GM23338 (cell line): ENCODE results near the gene HOATZ. TPM values are rescaled to one million over a fixed set of nuclear protein-coding genes. Genes with fewer than 3 reads are reported as not detected.

Experiments
- ATAC-seq: fragments of 200-7000 bp; cut with Tn5 transposase; 3 replicates; pipeline ENCODE4 v1.9.1; 2020
- DNase-seq: peaks from one replicate; pipeline ENCODE4 v3.0.0-alpha.2; 2015; ENCODE audit warnings: low spot score
- H2AFZ ChIP-seq: fragments of 200-600 bp; sonication (generic); 2 replicates; pipeline ENCODE4 v1.8.0; 2016; ENCODE audit warnings: antibody characterized with exemption, mild to moderate bottlenecking, moderate library complexity
- H3F3A ChIP-seq: fragments of 200-600 bp; sonication (generic); replicated peaks from 2 replicates; pipeline ENCODE4 v1.8.0; 2017; ENCODE audit warnings: antibody characterized with exemption, mixed run types, low read depth
- H3K27ac ChIP-seq: fragments of 200-600 bp; sonication (generic); 2 replicates; pipeline ENCODE4 v1.6.1; 2016; ENCODE audit warnings: low read depth
- H3K27me3 ChIP-seq: fragments of 200-600 bp; sonication (generic); 2 replicates; pipeline ENCODE4 v1.8.0; 2016; ENCODE audit warnings: mild to moderate bottlenecking, mixed run types, moderate library complexity; ENCODE audit not compliant: insufficient read depth
- H3K36me3 ChIP-seq: fragments of 200-600 bp; sonication (generic); 2 replicates; pipeline ENCODE4 v1.8.0; 2016; ENCODE audit warnings: mild to moderate bottlenecking; ENCODE audit not compliant: insufficient read depth
- H3K4me1 ChIP-seq: fragments of 200-600 bp; sonication (generic); 2 replicates; pipeline ENCODE4 v1.8.0; 2016; ENCODE audit warnings: mild to moderate bottlenecking, moderate library complexity; ENCODE audit not compliant: insufficient read depth
- H3K4me2 ChIP-seq: fragments of 200-600 bp; sonication (generic); 2 replicates; pipeline ENCODE4 v1.7.1; 2017; ENCODE audit warnings: mixed run types
- H3K4me3 ChIP-seq: fragments of 200-600 bp; sonication (generic); 2 replicates; pipeline ENCODE4 v1.6.1; 2016; ENCODE audit warnings: mixed run types
- H3K79me2 ChIP-seq: fragments of 200-600 bp; sonication (generic); replicated peaks from 2 replicates; pipeline ENCODE4 v1.8.0; 2017; ENCODE audit warnings: mild to moderate bottlenecking; ENCODE audit not compliant: insufficient read depth
- H3K9me2 ChIP-seq: fragments of 200-600 bp; sonication (generic); 2 replicates; pipeline ENCODE4 v1.8.0; 2017; ENCODE audit not compliant: insufficient read depth
- H4K20me1 ChIP-seq: fragments of 200-600 bp; sonication (generic); replicated peaks from 2 replicates; pipeline ENCODE4 v1.8.0; 2017; ENCODE audit warnings: mild to moderate bottlenecking; ENCODE audit not compliant: insufficient read depth
- H3K27ac Mint-ChIP-seq: 2 replicates; pipeline ENCODE4 v1.8.0; 2020; ENCODE audit warnings: inconsistent platforms, mild to moderate bottlenecking, moderate library complexity, mixed read lengths
- H3K27me3 Mint-ChIP-seq: 3 replicates; pipeline ENCODE4 v1.8.0; 2022; ENCODE audit warnings: low read depth, mild to moderate bottlenecking, moderate library complexity, mixed read lengths, inconsistent platforms; ENCODE audit not compliant: insufficient read depth, poor library complexity
- H3K36me3 Mint-ChIP-seq: 3 replicates; pipeline ENCODE4 v1.8.0; 2021; ENCODE audit warnings: low read depth, mild to moderate bottlenecking, inconsistent platforms, moderate library complexity, mixed read lengths
- H3K4me1 Mint-ChIP-seq: 3 replicates; pipeline ENCODE4 v1.8.0; 2020; ENCODE audit warnings: mild to moderate bottlenecking, inconsistent platforms, mixed read lengths
- H3K4me3 Mint-ChIP-seq: 3 replicates; pipeline ENCODE4 v1.8.0; 2021; ENCODE audit warnings: moderate library complexity, mild to moderate bottlenecking, inconsistent platforms, mixed read lengths
- H3K9me3 Mint-ChIP-seq: 3 replicates; pipeline ENCODE4 v1.8.0; 2020; ENCODE audit warnings: moderate library complexity, mild to moderate bottlenecking, inconsistent platforms, mixed read lengths
- CREB1 ChIP-seq: fragments of 250-450 bp; sonication (Bioruptor Pico); IDR thresholded peaks from 2 replicates; pipeline ENCODE4 v1.5.0; 2020; ENCODE audit warnings: low read depth, mild to moderate bottlenecking, moderate library complexity
- ETS1 ChIP-seq: IDR thresholded peaks from 2 replicates; pipeline ENCODE4 v1.6.1; 2016; ENCODE audit warnings: antibody characterized with exemption
- EZH2phosphoT487 ChIP-seq: fragments of 200-600 bp; sonication (generic); IDR thresholded peaks from one replicate; pipeline ENCODE4 v1.8.1; 2018; ENCODE audit warnings: antibody characterized with exemption; ENCODE audit not compliant: unreplicated experiment
- JUNB ChIP-seq: IDR thresholded peaks from one replicate; pipeline ENCODE4 v1.6.1; 2016; ENCODE audit warnings: antibody characterized with exemption; ENCODE audit not compliant: unreplicated experiment
- STAT1 ChIP-seq: IDR thresholded peaks from one replicate; pipeline ENCODE4 v1.6.1; 2016; ENCODE audit warnings: antibody characterized with exemption; ENCODE audit not compliant: unreplicated experiment
- ZNF462 ChIP-seq: fragments of 250-450 bp; sonication (Bioruptor Pico); IDR thresholded peaks from 2 replicates; pipeline ENCODE4 v1.5.0; 2020; ENCODE audit warnings: mild to moderate bottlenecking, moderate library complexity
- polyA plus RNA-seq: library from polyadenylated mRNA; unstranded; fragments of >200 nt; fragmentation: Nextera tagmentation; extraction: Ambion mirVana; gene quantifications from 2 replicates; pipeline ENCODE4 v1.2.1, GENCODE V29; 2016
- total RNA-seq: library from RNA; depleted of rRNA; stranded (reverse); fragments of >200 nt; shearing (Covaris generic); gene quantifications from 2 replicates; pipeline ENCODE4 v1.2.3, GENCODE V29; 2014

HOATZ gene
- total and polyA plus RNA-seq, 2 experiments from 2014 or later = not detected

GRCh38 chr11:111474432-111474831 is 40.1 kb upstream of the HOATZ start (continued):
- no peak for TF ChIP-seq CREB1 (CRISPR knock-in tag)
- TF ChIP-seq ZNF462 (CRISPR knock-in tag) = no peak
- no peak for TF ChIP-seq JUNB

- no peaks in the 10 kb centered on the region for H3K27me3 ChIP-seq
- H4K20me1 ChIP-seq = no peaks in the 10 kb centered on the region
- H3K4me1 ChIP-seq = no peaks in the 10 kb centered on the region
- H3F3A ChIP-seq = no peaks in the 10 kb centered on the region
- H3K36me3 ChIP-seq = no peaks in the 10 kb centered on the region
- Mint-ChIP-seq H3K4me1 (no peaks in the 10 kb centered on the region), H3K27me3 (peaks cover 4% of the 10 kb centered on the region), H3K36me3 (no peaks in the 10 kb centered on the region; the same call in 2 of the 3 replicates), H3K4me3 (no peak overlapping the region), H3K27ac (no peak overlapping the region), H3K9me3 (no peaks in the 10 kb centered on the region)
- H3K27ac ChIP-seq = no peak overlapping the region
- DNase-seq (no peak), ATAC-seq (no peak)
- H3K9me2 ChIP-seq = 0 out of 2 replicates have a peak, but pooled peaks cover 5% of the 10 kb centered on the region
- H2AFZ ChIP-seq = no peak overlapping the region
- no peak overlapping the region for H3K4me3 ChIP-seq
- no peak overlapping the region for H3K4me2 ChIP-seq
- H3K79me2 ChIP-seq = no peaks in the 10 kb centered on the region
- TF ChIP-seq JUNB (no peak), ETS1 (no peak), ZNF462 (CRISPR knock-in tag) (no peak), EZH2phosphoT487 (no peak), STAT1 (no peak)
These were observed 38.2 kb upstream of the HOATZ start for GRCh38 chr11:111476366-111476765.
